Measurements from ENCODE around the gene PLCH1. TPM values are rescaled to one million over a fixed set of nuclear protein-coding genes. Genes with fewer than 3 reads are reported as not detected.

The PLCH1 gene
- total RNA-seq, 2 donors from 2014 or later: 12.0 to 12.4 TPM

DNA sequence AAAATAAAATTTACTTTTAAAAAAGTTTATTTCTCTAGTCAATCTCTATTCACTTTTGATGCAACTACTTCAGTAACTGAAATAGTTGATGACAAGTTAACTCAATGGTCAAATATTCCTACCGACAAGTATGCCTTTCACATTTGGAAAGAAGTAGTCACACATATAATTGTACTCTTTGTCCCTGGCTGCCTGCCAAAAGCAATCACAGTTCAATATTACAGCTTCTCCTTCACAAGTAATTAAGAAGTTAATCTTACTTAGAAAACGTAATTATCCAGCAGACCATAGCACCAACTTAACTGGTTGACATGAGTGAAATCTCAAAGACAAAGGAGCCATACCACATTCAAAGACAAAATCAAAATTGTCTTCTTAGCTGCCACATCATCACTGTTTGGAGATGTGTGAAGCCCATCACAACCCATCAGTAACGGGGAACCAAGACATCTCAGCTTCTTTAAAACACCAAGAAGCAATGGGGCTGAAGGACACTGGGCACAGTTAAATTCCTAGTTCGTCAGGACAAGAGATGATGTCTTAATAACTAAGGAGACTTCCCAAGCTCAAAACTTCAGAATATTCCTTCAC, 86.1 kb downstream of the PLCH1 start:
- no peaks in the 10 kb centered on the region for H3K27me3 ChIP-seq (ENCODE audit: control insufficient read depth, insufficient read depth, low read length, poor library complexity, severe bottlenecking)
- no peaks in the 10 kb centered on the region for H3K9me3 ChIP-seq (ENCODE audit: control insufficient read depth, low read length)
- Mint-ChIP-seq H3K27ac (no peak overlapping the region), H3K27me3 (ENCODE audit: insufficient read depth) (no peaks in the 10 kb centered on the region), H3K4me3 (no peak overlapping the region), H3K4me1 (peaks cover 19% of the 10 kb centered on the region), H3K9me3 (no peaks in the 10 kb centered on the region), H3K36me3 (ENCODE audit: low read depth) (no peaks in the 10 kb centered on the region)
- H3K36me3 ChIP-seq (ENCODE audit: control insufficient read depth, insufficient read depth, low read length): no peaks in the 10 kb centered on the region
- peaks cover 3% of the 10 kb centered on the region for H3K4me1 ChIP-seq (ENCODE audit: control insufficient read depth, insufficient read depth, low read length)
- H3K4me3 ChIP-seq (ENCODE audit: low read length): no peak overlapping the region
- no peak overlapping the region for H3K27ac ChIP-seq (ENCODE audit: low read depth, low read length)
- WGBS, 2 experiments (ENCODE audit: insufficient coverage in 1 of 2, insufficient read length in 1 of 2): 92% methylated on average over 1 to 4 of the region's 4 CpGs
- no peak overlapping the region for H3K9ac ChIP-seq (ENCODE audit: extremely low read depth, low read length, poor library complexity, severe bottlenecking)
- TF ChIP-seq CTCF (conservative IDR thresholded peaks at IDR 0.05): no peak
- DNase-seq: no peak

- H3K4me1 Mint-ChIP-seq: peaks cover 15% of the 10 kb centered on the region
- no peaks in the 10 kb centered on the region for H3K27me3 ChIP-seq (ENCODE audit: control insufficient read depth, insufficient read depth, low read length, poor library complexity, severe bottlenecking)
- no peak overlapping the region for H3K4me3 ChIP-seq (ENCODE audit: low read length)
- no peak overlapping the region for H3K27ac ChIP-seq (ENCODE audit: low read depth, low read length)
- no peaks in the 10 kb centered on the region for H3K36me3 Mint-ChIP-seq (ENCODE audit: low read depth)
- no peaks in the 10 kb centered on the region for H3K36me3 ChIP-seq (ENCODE audit: control insufficient read depth, insufficient read depth, low read length)
- no peak for DNase-seq
- no peak overlapping the region for H3K9ac ChIP-seq (ENCODE audit: extremely low read depth, low read length, poor library complexity, severe bottlenecking)
- H3K4me3 Mint-ChIP-seq: no peak overlapping the region
- 93 to 94% methylated on average over 5 of the region's 5 CpGs for WGBS, 2 experiments (ENCODE audit: insufficient coverage in 1 of 2, insufficient read length in 1 of 2)
- H3K9me3 Mint-ChIP-seq: no peaks in the 10 kb centered on the region
- H3K27ac Mint-ChIP-seq: no peak overlapping the region
- no peaks in the 10 kb centered on the region for H3K9me3 ChIP-seq (ENCODE audit: control insufficient read depth, low read length)
- no peak for TF ChIP-seq CTCF (conservative IDR thresholded peaks at IDR 0.05)
- no peaks in the 10 kb centered on the region for H3K27me3 Mint-ChIP-seq (ENCODE audit: insufficient read depth)
- peaks cover 3% of the 10 kb centered on the region for H3K4me1 ChIP-seq (ENCODE audit: control insufficient read depth, insufficient read depth, low read length)
Observed at GRCh38 chr3:155658006-155658405, 86.9 kb downstream of the PLCH1 start.

GRCh38 chr3:155657161-155657560, 87.7 kb downstream of the PLCH1 start:
- Histone ChIP-seq H3K4me1 (ENCODE audit: control insufficient read depth, insufficient read depth, low read length) (peaks cover 3% of the 10 kb centered on the region), H3K4me3 (ENCODE audit: low read length) (no peak overlapping the region), H3K36me3 (ENCODE audit: control insufficient read depth, insufficient read depth, low read length) (no peaks in the 10 kb centered on the region), H3K27me3 (ENCODE audit: control insufficient read depth, insufficient read depth, low read length, poor library complexity, severe bottlenecking) (no peaks in the 10 kb centered on the region), H3K9me3 (ENCODE audit: control insufficient read depth, low read length) (no peaks in the 10 kb centered on the region), H3K27ac (ENCODE audit: low read depth, low read length) (no peak overlapping the region), H3K9ac (ENCODE audit: extremely low read depth, low read length, poor library complexity, severe bottlenecking) (no peak overlapping the region)
- no peak for TF ChIP-seq CTCF (conservative IDR thresholded peaks at IDR 0.05)
- H3K4me3 Mint-ChIP-seq: no peak overlapping the region
- no peak overlapping the region for H3K27ac Mint-ChIP-seq
- H3K4me1 Mint-ChIP-seq: peaks cover 15% of the 10 kb centered on the region
- H3K27me3 Mint-ChIP-seq (ENCODE audit: insufficient read depth): no peaks in the 10 kb centered on the region
- WGBS, 2 experiments (ENCODE audit: insufficient coverage in 1 of 2, insufficient read length in 1 of 2): 93 to 100% methylated on average over 2 to 4 of the region's 4 CpGs
- no peak for DNase-seq
- H3K9me3 Mint-ChIP-seq: no peaks in the 10 kb centered on the region
- H3K36me3 Mint-ChIP-seq (ENCODE audit: low read depth): no peaks in the 10 kb centered on the region
